A549 (cell line): ENCODE data around the gene GRM4. TPM values are rescaled to one million over a fixed set of nuclear protein-coding genes. Genes with fewer than 3 reads are reported as not detected.

ENCODE experiments used
- ATAC-seq, 2 experiments: fragments of 200-7000 bp in 1 of 2; fragments of >200 bp in 1 of 2; cut with Nextera tagmentation in 1 of 2; cut with Tn5 transposase in 1 of 2; 3 replicates each; pipeline versions ENCODE4 v1.8.0 to v1.9.1; 2018 to 2020; ENCODE audit warnings: mild to moderate bottlenecking in 1 of 2, moderate library complexity in 1 of 2
- CTCF ChIA-PET: fragments of 300-600 bp; sonication (Branson Sonifier 250); formaldehyde crosslinking; extraction: SDS; loops from one replicate; lab custom pipeline; 2021; ENCODE audit warnings: antibody characterized with exemption, inconsistent platforms; lab: Yijun Ruan, JAX
- POLR2A ChIA-PET: fragments of 350-600 bp; formaldehyde crosslinking; extraction: SDS; loops from one replicate; lab custom pipeline; 2021; ENCODE audit warnings: antibody characterized with exemption, inconsistent platforms; lab: Yijun Ruan, JAX
- DNase-seq, 2 experiments: peaks; one replicate each; pipeline versions ENCODE4 v3.0.0 to v3.0.0-alpha.2; 2011 to 2016; ENCODE audit warnings: low read depth in 1 of 2, low spot score in 1 of 2
- FAIRE-seq: peaks from 2 replicates; lab custom pipeline; 2011; peaks lifted over from hg19 to GRCh38; lab: Jason Lieb, UNC
- H3K27ac ChIP-seq, 2 experiments: fragments of >200 bp; sonication (Bioruptor Twin); formaldehyde crosslinking; 3 replicates each; pipeline ENCODE4 v1.5.1; 2016 to 2017
- H3K4me1 ChIP-seq: fragments of >200 bp; sonication (Bioruptor Twin); formaldehyde crosslinking; 3 replicates; pipeline ENCODE4 v1.6.1; 2016
- H3K4me2 ChIP-seq: fragments of >200 bp; sonication (Bioruptor Twin); formaldehyde crosslinking; 3 replicates; pipeline ENCODE4 v1.6.1; 2016
- H3K4me3 ChIP-seq: fragments of >200 bp; sonication (Bioruptor Twin); formaldehyde crosslinking; 3 replicates; pipeline ENCODE4 v1.5.1; 2016
- H3K9me3 ChIP-seq: fragments of >200 bp; sonication (Bioruptor Twin); formaldehyde crosslinking; 3 replicates; pipeline ENCODE4 v1.6.1; 2016
- CBX8 ChIP-seq: fragments of 200-600 bp; sonication (generic); IDR thresholded peaks from 2 replicates; pipeline ENCODE4 v1.6.1; 2016
- EHMT2 ChIP-seq: fragments of 200-600 bp; sonication (generic); IDR thresholded peaks from 2 replicates; pipeline ENCODE4 v1.6.1; 2016; ENCODE audit warnings: antibody characterized with exemption, low read depth, mild to moderate bottlenecking, moderate library complexity
- EP300 ChIP-seq, 2 experiments: fragments of >200 bp; sonication (Bioruptor Twin); formaldehyde crosslinking; IDR thresholded peaks; 2 replicates in 1 of 2; 3 replicates in 1 of 2; pipeline ENCODE4 v1.6.1; 2016 to 2017
- FOSL2 ChIP-seq, 2 experiments: fragments of 450-650 bp in 1 of 2; fragments of >200 bp in 1 of 2; sonication (Bioruptor Twin) in 1 of 2; formaldehyde crosslinking; IDR thresholded peaks; 2 replicates each; pipeline versions ENCODE4 v1.5.0 to v1.6.1; 2016 to 2020; ENCODE audit warnings: mild to moderate bottlenecking in 1 of 2, moderate library complexity in 1 of 2
- FOXS1 ChIP-seq: fragments of 250-450 bp; sonication (Bioruptor Pico); IDR thresholded peaks from 2 replicates; pipeline ENCODE4 v1.5.0; 2020; ENCODE audit warnings: mild to moderate bottlenecking, moderate library complexity
- GATA3 ChIP-seq: IDR thresholded peaks from 2 replicates; pipeline ENCODE4 v1.6.1; 2012; ENCODE audit warnings: borderline replicate concordance
- HEYL ChIP-seq: fragments of 250-450 bp; sonication (Bioruptor Pico); IDR thresholded peaks from 2 replicates; pipeline ENCODE4 v1.8.0; 2021; ENCODE audit warnings: mild to moderate bottlenecking, moderate library complexity
- HOXB5 ChIP-seq: fragments of 250-450 bp; sonication (Bioruptor Pico); IDR thresholded peaks from 2 replicates; pipeline ENCODE4 v1.5.0; 2020; ENCODE audit warnings: mild to moderate bottlenecking, moderate library complexity
- JUN ChIP-seq, 2 experiments: fragments of >200 bp; sonication (Bioruptor Twin); formaldehyde crosslinking; IDR thresholded peaks; 2 replicates in 1 of 2; 3 replicates in 1 of 2; pipeline ENCODE4 v1.6.1; 2016 to 2017
- JUNB ChIP-seq: fragments of >200 bp; sonication (Bioruptor Twin); formaldehyde crosslinking; IDR thresholded peaks from 2 replicates; pipeline ENCODE4 v1.6.1; 2016
- MAFK ChIP-seq: fragments of 450-650 bp; IDR thresholded peaks from 2 replicates; pipeline ENCODE4 v1.6.1; 2014; ENCODE audit not compliant: partially characterized antibody
- NFE2L2 ChIP-seq: fragments of 150-350 bp; conservative IDR thresholded peaks from 2 replicates; pipeline ENCODE4 v1.6.1; 2014; ENCODE audit warnings: low read length
- RAD21 ChIP-seq, 2 experiments: fragments of >200 bp in 1 of 2; sonication (Bioruptor Twin) in 1 of 2; formaldehyde crosslinking in 1 of 2; IDR thresholded peaks in 1 of 2; conservative IDR thresholded peaks in 1 of 2; 2 replicates in 1 of 2; 3 replicates in 1 of 2; pipeline ENCODE4 v1.6.1; 2012 to 2018; ENCODE audit warnings: inconsistent platforms in 1 of 2
- RCOR1 ChIP-seq: fragments of 150-350 bp; IDR thresholded peaks from 2 replicates; pipeline ENCODE4 v1.6.1; 2014; ENCODE audit warnings: antibody characterized with exemption, low read length, low read depth
- RNF2 ChIP-seq: fragments of 200-600 bp; sonication (generic); IDR thresholded peaks from 2 replicates; pipeline ENCODE4 v1.6.1; 2016; ENCODE audit warnings: low read depth, mild to moderate bottlenecking, antibody characterized with exemption, moderate library complexity, borderline replicate concordance
- SREBF2 ChIP-seq: fragments of 450-650 bp; IDR thresholded peaks from 2 replicates; pipeline ENCODE4 v1.6.1; 2014; ENCODE audit warnings: mild to moderate bottlenecking, moderate library complexity
- TP53 ChIP-seq: fragments of 250-450 bp; sonication (Bioruptor Pico); IDR thresholded peaks from 2 replicates; pipeline ENCODE4 v1.5.0; 2021; ENCODE audit warnings: mild to moderate bottlenecking, moderate library complexity
- ZFP36 ChIP-seq: fragments of 450-650 bp; IDR thresholded peaks from 2 replicates; pipeline ENCODE4 v1.6.1; 2014; ENCODE audit warnings: borderline replicate concordance; ENCODE audit not compliant: partially characterized antibody
- WGBS: methylation state at CpG from one replicate; pipeline ENCODE4 v1.1.6; 2017; ENCODE audit errors: missing lambda C conversion rate; 5-methylcytosine and 5-hydroxymethylcytosine counted together
- polyA plus RNA-seq, 4 experiments: library from polyadenylated mRNA; depleted of rRNA in 3 of 4; stranded (reverse); fragments of >200 nt; fragmentation: RNase III in 1 of 4; extraction: RNeasy Plus Mini Kit Qiagen cat#74134 plus additional on column Dnase treatment in 1 of 4; gene quantifications; 2 replicates in 3 of 4; 3 replicates in 1 of 4; pipeline ENCODE4 v1.2.3, GENCODE V29; 2011 to 2017
- TF ChIP-seq, protein P1 (sequence below): fragments of 450-650 bp; IDR thresholded peaks from 2 replicates; pipeline ENCODE4 v1.6.1; 2014; ENCODE audit warnings: antibody characterized with exemption
- TF ChIP-seq, protein P2 (sequence below): fragments of 250-450 bp; sonication (Bioruptor Pico); IDR thresholded peaks from 2 replicates; pipeline ENCODE4 v1.5.0; 2021; ENCODE audit warnings: mild to moderate bottlenecking, moderate library complexity, borderline replicate concordance
- TF ChIP-seq, protein P3 (sequence below): fragments of 250-450 bp; sonication (Bioruptor Pico); IDR thresholded peaks from 2 replicates; pipeline ENCODE4 v1.5.0; 2020; ENCODE audit warnings: low read depth, mild to moderate bottlenecking, moderate library complexity
- TF ChIP-seq, protein P4 (sequence below): fragments of >200 bp; sonication (Bioruptor Twin); formaldehyde crosslinking; IDR thresholded peaks from 3 replicates; pipeline ENCODE4 v1.6.1; 2016

GRM4 gene
- polyA plus RNA-seq, 2 of the 4 experiments (the other 2 are of a cell fraction): 0.05 TPM

DNA sequence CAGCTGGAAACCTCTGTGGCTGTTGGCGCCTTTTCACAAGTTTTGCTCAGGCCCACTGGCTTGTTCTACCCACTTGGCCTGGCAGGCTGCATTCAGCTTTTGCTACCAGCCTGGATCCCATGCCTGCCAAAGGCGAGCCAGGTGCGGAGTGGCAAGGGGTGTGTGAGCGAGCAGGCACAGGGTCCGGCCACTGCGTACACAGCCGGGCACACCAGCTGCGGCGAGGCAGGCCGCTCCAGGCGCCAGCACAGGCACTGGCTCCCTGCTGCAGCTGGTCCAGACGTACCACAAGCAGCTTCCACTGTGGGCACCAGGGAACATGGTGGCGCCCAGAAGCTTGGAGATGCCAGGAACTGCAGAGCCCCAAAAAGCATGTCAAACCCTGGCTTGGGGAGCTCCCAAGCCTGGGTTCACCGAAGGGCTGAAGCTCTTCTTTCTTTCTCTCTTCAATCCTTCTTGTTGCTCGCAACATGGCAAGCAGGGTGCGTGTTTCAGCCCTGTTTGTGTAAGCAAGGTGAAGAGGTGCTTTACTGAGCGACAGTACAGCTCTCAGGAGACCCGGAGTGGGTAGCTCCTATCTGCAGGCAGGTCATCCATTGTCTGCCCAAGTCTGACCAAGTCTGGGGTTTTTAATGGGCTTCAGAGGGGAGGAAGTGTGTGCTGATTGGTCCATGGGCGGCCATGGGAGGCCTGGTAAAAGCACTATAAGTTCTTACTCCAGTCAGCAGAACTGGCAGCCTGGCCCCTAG is 32.6 kb upstream of the GRM4 start:
- TF ChIP-seq CBX8 (no peak), NFE2L2 (no peak), RNF2 (no peak), MAFK (no peak), EHMT2 (no peak)
- TF ChIP-seq, protein P1, sequence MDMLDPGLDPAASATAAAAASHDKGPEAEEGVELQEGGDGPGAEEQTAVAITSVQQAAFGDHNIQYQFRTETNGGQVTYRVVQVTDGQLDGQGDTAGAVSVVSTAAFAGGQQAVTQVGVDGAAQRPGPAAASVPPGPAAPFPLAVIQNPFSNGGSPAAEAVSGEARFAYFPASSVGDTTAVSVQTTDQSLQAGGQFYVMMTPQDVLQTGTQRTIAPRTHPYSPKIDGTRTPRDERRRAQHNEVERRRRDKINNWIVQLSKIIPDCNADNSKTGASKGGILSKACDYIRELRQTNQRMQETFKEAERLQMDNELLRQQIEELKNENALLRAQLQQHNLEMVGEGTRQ: no peak
- ChIA-PET POLR2A (no interaction called here), CTCF (interaction anchor here (0.6 to 4.0 kb wide), 5 partner anchors 15 to 322 kb away, joined by 3 to 16 read pairs (median 3); no protein-coding TSS in a partner anchor)

DNA sequence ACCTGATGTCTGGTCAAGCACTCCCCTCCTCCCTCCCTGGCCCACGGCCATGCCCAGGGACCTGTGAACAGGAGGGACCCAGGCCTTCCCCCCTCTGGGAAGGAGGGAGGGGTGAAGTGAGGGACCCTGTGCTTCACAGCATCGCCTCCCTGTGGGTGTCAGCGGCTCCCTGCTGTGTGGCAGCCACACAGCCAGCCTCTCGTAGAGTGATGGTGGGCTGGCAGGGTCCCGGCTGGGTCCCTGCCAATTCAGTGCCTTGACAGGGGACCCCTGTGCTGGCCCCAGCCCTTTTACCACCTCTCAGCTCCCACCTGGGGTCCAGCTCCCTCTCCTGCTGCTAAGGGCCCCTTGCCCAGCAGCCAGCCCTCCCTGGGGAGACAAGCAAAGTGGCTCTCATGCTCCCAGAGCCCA is 31.3 kb upstream of the GRM4 start:
- 50% methylated on average over 2 of the region's 5 CpGs for WGBS
- POLR2A ChIA-PET: no interaction called here
- no peaks in the 10 kb centered on the region for H3K9me3 ChIP-seq

More for the DNA sequence above, 32.6 kb upstream of the GRM4 start:
- 81% methylated on average over 9 of the region's 19 CpGs for WGBS
- H3K4me2 ChIP-seq: no peak overlapping the region
- FAIRE-seq (no peak), DNase-seq (no peak), ATAC-seq (no peak; a peak in 1 of 6 replicates)
- no peaks in the 10 kb centered on the region for H3K4me1 ChIP-seq
- no peaks in the 10 kb centered on the region for H3K9me3 ChIP-seq
- no peak overlapping the region for H3K27ac ChIP-seq
- H3K4me3 ChIP-seq: no peak overlapping the region

More for the DNA sequence above, 31.3 kb upstream of the GRM4 start:
- Histone ChIP-seq H3K27ac (no peak overlapping the region), H3K4me1 (no peaks in the 10 kb centered on the region), H3K4me2 (no peak overlapping the region), H3K4me3 (no peak overlapping the region)
- ATAC-seq (no peak), FAIRE-seq (no peak), DNase-seq (no peak)
- TF ChIP-seq FOXS1 (CRISPR knock-in tag) (no peak), FOSL2 (IDR thresholded peaks at IDR 0.05) (no peak), FOSL2 (CRISPR knock-in tag; IDR thresholded peaks at IDR 0.05) (no peak), GATA3 (no peak), RCOR1 (no peak), EP300 (IDR thresholded peaks at IDR 0.05) (no peak), HOXB5 (CRISPR knock-in tag) (no peak), ZFP36 (no peak), JUNB (no peak), JUN (IDR thresholded peaks at IDR 0.05) (no peak), CBX8 (no peak), RNF2 (no peak), NFE2L2 (no peak), HEYL (CRISPR knock-in tag) (no peak), RAD21 (conservative IDR thresholded peaks at IDR 0.05 in 1 of 2, IDR thresholded peaks at IDR 0.05 in 1 of 2) (no peak), TP53 (no peak), SREBF2 (no peak)
- TF ChIP-seq, protein P2, sequence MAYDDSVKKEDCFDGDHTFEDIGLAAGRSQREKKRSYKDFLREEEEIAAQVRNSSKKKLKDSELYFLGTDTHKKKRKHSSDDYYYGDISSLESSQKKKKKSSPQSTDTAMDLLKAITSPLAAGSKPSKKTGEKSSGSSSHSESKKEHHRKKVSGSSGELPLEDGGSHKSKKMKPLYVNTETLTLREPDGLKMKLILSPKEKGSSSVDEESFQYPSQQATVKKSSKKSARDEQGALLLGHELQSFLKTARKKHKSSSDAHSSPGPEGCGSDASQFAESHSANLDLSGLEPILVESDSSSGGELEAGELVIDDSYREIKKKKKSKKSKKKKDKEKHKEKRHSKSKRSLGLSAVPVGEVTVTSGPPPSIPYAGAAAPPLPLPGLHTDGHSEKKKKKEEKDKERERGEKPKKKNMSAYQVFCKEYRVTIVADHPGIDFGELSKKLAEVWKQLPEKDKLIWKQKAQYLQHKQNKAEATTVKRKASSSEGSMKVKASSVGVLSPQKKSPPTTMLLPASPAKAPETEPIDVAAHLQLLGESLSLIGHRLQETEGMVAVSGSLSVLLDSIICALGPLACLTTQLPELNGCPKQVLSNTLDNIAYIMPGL (CRISPR knock-in tag): no peak
- TF ChIP-seq, protein P3, sequence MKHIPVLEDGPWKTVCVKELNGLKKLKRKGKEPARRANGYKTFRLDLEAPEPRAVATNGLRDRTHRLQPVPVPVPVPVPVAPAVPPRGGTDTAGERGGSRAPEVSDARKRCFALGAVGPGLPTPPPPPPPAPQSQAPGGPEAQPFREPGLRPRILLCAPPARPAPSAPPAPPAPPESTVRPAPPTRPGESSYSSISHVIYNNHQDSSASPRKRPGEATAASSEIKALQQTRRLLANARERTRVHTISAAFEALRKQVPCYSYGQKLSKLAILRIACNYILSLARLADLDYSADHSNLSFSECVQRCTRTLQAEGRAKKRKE: no peak
- TF ChIP-seq, protein P1: no peak
- TF ChIP-seq, protein P4, sequence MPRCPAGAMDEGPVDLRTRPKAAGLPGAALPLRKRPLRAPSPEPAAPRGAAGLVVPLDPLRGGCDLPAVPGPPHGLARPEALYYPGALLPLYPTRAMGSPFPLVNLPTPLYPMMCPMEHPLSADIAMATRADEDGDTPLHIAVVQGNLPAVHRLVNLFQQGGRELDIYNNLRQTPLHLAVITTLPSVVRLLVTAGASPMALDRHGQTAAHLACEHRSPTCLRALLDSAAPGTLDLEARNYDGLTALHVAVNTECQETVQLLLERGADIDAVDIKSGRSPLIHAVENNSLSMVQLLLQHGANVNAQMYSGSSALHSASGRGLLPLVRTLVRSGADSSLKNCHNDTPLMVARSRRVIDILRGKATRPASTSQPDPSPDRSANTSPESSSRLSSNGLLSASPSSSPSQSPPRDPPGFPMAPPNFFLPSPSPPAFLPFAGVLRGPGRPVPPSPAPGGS: no peak
- CTCF ChIA-PET: interaction anchor here (2.0 to 4.0 kb wide), 3 partner anchors 13 to 23 kb away, joined by 5 to 16 read pairs (median 16); no protein-coding TSS in a partner anchor
